GM18526 (cell line): Measurements from ENCODE around the gene TBC1D22A.

Experiments used
- POLR2A ChIP-seq: IDR thresholded peaks from 3 replicates; pipeline ENCODE4 v1.6.1; 2011; ENCODE audit not compliant: insufficient read length; ENCODE audit errors: extremely low read depth

Gene TBC1D22A

DNA sequence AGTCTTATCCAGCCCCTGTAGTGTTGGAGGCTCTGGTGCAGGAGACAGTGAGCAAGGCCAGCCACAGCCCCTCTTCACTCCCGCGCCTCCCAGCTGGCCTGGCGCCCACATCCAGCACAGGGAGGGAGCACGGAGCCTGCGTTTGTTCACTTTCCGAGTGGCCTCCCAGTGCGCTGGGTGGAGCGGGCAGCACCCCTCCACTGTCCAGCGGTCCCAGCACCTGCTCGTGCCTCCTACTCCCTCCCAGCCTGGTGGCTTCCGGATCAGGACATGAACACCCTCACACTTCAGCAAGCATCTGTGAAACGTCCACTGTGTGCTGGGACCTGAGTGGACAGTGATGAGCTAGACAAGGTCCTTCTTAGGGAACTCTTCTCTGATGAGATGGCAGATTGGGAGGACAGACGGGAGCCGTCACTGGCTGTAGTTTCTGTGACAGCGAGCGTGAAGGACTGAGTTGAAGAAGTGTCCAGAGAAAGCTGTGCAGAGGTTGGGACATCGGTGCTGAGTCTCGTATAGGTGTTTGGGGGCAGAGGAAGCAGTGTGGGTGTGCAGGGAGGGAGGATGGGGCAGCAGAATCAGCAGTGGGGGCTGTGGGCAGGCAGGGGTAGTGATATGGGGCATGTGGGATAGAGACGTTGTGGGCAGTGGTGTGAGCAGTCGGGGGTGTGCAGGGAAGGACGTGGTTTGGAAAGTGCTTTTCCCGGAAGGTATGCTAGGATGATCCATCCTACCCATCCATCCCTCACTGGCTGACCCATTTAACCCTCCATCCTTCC lies 256.8 kb downstream of the TBC1D22A start:
- TF ChIP-seq POLR2A, result no peak

DNA sequence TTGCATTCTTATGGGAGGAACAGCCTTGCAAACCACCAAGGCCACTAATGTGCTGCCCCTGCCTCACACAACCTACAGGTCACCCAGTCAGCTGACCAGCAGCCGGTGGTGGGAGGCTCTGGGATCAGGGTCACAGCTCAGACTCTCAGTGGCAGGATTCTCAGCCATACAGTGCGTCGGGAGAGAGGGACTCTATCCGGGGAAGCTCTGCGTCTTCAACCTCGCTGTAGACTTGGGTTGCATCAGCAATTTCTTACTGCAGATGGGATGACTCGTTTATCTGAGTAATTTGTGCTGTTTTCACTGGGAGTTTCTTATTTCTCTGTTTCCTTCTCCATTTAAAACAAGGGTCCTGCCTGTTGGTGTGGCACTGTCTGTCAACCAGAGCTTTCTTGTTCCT lies 257.7 kb downstream of the TBC1D22A start:
- no peak for TF ChIP-seq POLR2A

DNA sequence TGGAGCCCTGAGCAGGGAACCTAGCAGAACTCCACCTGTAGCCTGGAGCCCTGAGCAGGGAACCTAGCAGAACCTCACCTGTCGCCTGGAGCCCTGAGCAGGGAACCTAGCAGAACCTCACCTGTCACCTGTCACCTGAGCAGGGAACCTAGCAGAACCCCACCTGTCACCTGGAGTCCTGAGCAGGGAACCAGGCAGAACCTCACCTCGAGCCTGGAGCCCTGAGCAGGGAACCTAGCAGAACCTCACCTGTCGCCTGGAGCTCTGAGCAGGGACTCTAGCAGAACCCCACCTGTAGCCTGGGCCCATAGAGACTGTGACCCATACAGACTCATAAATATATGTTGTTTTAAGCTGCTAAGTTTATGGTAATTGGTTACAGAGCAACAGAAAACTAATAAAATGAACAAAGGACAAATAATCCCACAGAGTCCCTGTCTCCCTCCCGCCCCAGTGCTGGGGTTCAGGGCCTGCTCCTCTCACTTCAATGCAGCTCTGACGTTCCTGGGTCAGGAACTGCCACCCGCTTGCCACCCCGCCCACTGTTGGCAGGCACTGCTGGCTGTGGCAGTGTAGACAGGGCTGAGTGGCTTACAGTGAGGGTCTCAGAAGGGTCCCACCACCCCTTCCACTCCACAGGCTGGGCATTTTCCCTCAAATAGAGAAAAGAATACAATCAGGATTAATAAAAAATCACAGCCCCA lies 259.1 kb downstream of the TBC1D22A start:
- TF ChIP-seq POLR2A, result no peak

- no peak for TF ChIP-seq POLR2A
These were observed 259.6 kb downstream of the TBC1D22A start for GRCh38 chr22:47022075-47022473.

DNA sequence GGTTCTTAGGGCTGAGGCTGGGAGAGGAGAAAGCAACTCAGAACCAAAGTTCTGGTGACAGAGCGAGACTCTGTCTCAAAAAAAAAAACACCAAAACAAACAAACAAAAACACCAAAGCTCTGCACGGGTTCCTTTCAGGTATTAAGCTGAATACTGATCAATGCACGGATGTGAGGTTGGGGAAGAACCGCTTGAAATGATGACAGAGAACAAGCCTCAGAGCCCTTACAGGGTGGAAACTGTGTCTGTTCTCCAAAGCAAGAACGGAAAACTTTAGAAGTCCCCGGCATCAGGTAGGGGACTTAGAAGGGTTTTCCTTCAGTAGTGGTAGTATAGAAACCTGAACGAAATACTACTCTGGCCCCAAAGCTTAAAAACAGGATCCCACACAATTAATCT lies 260.0 kb downstream of the TBC1D22A start:
- no peak for TF ChIP-seq POLR2A

GRCh38 chr22:47023871-47024270 lies 261.4 kb downstream of the TBC1D22A start:
- no peak for TF ChIP-seq POLR2A

DNA sequence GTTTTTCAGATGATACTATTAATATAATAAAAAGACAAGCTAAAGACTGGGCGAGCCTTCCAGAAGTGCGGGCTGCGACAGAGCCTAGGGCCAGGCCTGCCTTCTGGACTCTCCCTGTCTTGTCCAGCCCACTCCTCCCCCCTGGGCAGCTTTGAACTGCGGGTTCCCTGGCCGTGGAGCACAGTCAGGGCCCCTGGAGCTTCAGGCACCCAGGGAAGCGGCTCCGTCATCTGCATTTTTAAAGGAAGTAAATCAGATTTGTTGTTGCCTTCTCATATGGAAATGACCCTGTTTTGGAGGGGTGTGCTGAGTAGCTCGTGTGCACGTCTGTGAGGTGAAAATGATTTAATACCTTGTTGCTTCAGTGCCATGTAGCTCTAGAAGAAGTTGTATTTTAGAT lies 265.3 kb downstream of the TBC1D22A start:
- no peak for TF ChIP-seq POLR2A

DNA sequence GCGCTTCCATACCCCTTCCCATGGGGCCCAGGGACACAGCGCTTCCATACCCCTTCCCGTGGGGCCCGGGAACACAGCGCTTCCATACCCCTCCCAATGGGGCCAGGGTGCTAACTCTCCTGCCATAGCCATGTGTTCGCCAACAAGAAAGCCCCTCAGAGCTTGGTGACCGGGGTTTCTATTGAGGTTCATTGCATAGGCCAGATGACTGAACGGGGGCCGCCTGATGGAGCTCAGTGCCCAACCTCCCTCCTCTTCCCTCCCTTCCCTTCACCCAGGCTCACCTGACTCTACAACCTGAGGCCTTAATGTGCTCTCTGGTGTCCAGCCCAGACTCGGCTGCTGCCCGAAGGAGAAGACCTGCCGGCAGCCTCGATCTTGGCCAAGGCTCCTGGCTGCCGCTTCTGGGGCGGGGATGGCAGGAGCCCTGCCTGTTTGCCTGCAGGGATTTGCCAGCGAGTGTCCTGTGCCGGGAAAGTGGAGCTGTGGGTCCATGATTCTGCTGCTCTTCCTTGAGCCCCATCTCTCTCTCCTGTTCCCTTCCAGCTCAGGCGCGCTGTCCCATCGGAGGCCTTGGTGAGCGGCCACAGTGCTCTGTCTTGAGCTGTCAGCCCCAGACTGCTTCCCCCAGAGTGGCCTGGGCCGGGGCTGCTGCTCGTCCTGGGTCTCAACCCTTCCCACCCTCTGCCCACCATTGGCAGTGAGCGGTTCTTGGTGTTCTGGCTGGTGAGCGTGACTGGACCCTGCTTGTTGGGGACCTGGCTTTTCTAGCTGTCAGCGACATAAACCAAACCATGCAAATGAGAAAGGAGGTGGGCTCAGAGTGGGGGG lies 267.0 kb downstream of the TBC1D22A start:
- no peak for TF ChIP-seq POLR2A

GRCh38 chr22:47030143-47030661 lies 267.8 kb downstream of the TBC1D22A start:
- no peak for TF ChIP-seq POLR2A

DNA sequence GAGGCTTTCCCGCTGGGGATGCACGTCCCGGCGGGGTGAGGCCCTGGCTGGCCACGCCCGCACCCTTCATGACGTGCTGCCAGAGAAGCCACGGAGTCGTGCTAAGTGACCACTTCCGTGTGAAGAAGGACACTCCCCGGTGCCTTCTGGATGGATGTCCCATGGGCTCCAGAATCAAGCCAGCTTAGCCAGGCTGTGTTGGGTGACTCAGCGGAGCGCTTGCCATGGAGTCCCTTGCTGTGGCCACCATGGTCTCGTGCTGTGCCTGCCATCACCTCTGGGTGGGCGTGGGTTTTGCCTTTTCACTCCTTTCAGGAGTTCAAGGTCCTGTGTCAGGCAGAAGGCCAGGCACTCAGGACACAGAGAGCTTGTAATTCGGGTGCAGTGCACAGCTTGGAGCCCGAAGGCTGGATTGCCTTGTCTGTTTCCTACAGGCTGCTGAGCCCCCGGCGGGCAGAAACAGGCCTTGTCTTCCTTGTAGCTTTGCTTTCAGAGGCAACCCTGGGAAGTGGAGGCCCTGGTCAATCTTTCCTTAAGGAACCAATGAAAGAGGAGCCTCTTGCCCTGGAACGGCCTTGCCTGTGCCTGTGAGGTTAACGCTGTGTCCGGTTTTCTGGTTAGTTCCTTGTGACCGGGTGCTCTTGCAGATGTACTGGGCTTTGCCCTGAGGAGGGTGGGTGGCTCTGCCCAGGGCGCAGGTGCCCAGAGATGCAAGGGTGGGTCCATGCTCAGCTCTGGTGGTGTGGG lies 268.6 kb downstream of the TBC1D22A start:
- TF ChIP-seq POLR2A, result no peak

GRCh38 chr22:47031628-47031915 lies 269.1 kb downstream of the TBC1D22A start:
- TF ChIP-seq POLR2A, result no peak

DNA sequence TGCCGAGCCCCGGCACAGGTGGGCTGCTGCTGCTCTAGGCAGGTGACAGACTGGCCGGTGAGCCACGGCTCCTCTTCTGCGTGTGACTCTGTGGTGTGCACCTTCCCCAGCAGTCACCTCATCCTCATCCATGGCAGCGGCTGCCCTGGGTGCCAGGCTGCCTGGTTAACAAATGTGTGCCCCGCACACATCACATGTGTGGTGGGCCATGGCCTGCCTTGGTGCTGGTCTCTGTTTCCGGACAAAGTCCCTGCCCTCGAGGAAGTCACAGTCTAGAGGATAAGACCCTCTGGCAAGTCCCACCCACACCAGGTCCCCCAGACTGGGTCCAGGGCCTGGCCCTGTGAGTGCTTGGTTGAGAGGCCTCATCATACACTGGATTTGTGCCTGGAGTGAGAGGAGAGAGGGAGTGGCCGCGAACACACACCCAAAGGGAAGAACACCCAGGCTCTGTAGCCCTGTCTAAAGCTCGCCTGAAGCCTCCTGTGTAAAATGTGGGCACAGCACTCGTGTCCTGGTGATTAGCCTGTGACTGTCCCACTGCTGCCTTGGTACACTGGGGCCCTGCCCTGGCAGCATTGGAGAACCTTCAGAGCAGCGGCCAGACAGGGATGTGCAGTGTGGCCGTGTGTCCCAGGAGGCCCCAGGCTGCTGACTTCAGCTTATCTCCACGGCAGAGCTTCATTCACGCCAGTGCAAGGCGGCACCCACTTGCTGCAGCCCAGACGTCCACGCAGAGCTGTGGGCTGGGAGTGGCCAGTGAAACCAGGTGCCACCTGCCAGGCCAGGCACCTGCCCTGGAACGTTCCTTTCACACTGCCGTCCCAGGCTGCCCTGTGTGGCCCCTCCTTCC lies 269.9 kb downstream of the TBC1D22A start:
- TF ChIP-seq POLR2A, result no peak

DNA sequence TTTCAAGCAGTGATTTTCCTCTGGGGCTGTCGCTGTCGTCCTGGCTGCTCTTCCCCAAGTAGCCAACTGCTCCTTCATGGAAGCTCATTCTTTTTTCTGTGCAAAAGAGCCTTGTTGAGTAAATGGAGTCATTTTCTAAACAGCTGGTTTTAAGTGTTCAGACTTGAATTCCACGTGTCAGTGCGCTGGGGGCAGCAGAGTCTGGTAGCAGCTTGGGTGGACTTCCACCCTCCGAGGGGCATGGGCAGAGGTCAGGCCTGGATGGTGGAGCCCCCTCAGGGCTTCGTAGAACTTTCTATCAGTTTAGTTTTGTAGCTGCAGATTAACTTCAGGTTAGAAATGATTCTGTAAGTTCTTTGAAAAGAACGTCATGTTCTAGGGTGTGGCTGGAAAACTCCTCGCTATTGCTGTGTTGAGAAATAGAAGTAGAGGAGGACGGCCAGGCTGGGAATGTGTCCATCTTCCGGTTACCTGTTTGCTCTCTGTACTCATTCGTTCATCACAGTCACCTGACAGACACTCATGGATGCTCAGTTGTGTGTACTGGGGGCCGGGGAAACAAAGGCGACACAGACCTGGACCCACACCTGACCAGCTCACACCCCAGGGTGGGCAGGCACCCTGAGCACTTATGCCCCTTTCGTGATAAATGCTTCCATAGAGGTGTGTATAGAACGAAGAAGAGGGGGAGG lies 270.7 kb downstream of the TBC1D22A start:
- no peak for TF ChIP-seq POLR2A

DNA sequence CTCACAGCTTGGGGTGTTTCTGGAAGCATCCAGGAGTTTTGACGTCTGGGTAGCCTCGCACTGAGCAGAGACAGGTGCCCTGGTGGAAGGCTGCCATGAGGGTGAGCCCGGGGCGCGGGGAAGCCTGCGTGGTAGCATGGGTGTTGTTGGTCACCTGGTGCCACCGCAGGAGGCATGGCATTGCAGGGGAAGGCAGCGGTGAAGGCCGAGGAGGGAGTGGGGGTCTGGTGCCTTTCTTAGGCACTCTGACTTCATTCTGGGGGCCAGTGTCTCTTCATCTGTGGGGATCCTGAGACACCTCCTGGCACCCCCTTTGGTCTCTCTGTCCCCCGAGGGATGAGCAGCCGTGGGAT lies 271.2 kb downstream of the TBC1D22A start:
- no peak for TF ChIP-seq POLR2A
